PC-9 (cell line): ENCODE results near the gene PPP1R7. TPM values are rescaled to one million over a fixed set of nuclear protein-coding genes. Genes with fewer than 3 reads are reported as not detected.

Experiments
- BruUV-seq: library from RNA; stranded (reverse); fragments of 400-500 nt; replicated peaks from 2 replicates; lab custom pipeline; 2021; lab: Mats Ljungman, UMichigan
- CTCF ChIA-PET: fragments of 300-600 bp; sonication (Branson Sonifier 250); formaldehyde crosslinking; loops from one replicate; lab custom pipeline; 2022; ENCODE audit warnings: antibody characterized with exemption; lab: Charles Lee
- POLR2A ChIA-PET: fragments of 300-600 bp; sonication (Branson Sonifier 250); formaldehyde crosslinking; loops from one replicate; lab custom pipeline; 2022; ENCODE audit warnings: antibody characterized with exemption; ENCODE audit not compliant: unreplicated experiment; lab: Charles Lee
- DNase-seq, 2 experiments: peaks; one replicate each; pipeline versions ENCODE4 v3.0.0 to v3.0.0-alpha.2; 2015 to 2022; ENCODE audit warnings: mixed read lengths in 1 of 2
- H2AFZ ChIP-seq: fragments of 200-600 bp; sonication (generic); 2 replicates; pipeline ENCODE4 v1.8.1; 2017; ENCODE audit warnings: antibody characterized with exemption
- H3F3A ChIP-seq: fragments of 200-600 bp; sonication (generic); 2 replicates; pipeline ENCODE4 v1.8.1; 2017; ENCODE audit warnings: antibody characterized with exemption, mild to moderate bottlenecking, low read depth; ENCODE audit not compliant: insufficient read depth
- H3K27ac ChIP-seq: fragments of 200-600 bp; sonication (generic); 2 replicates; pipeline ENCODE4 v1.6.1; 2016; ENCODE audit warnings: mixed run types
- H3K27me3 ChIP-seq: fragments of 200-600 bp; sonication (generic); 2 replicates; pipeline ENCODE4 v1.6.1; 2016; ENCODE audit warnings: low read depth, mixed run types; ENCODE audit not compliant: insufficient read depth
- H3K36me3 ChIP-seq: fragments of 200-600 bp; sonication (generic); 2 replicates; pipeline ENCODE4 v1.6.1; 2016; ENCODE audit warnings: low read depth, mixed run types
- H3K4me1 ChIP-seq: fragments of 200-600 bp; sonication (generic); replicated peaks from 2 replicates; pipeline ENCODE4 v1.6.1; 2016; ENCODE audit warnings: mixed run types; ENCODE audit not compliant: insufficient read depth
- H3K4me2 ChIP-seq: fragments of 200-600 bp; sonication (generic); 2 replicates; pipeline ENCODE4 v1.6.1; 2017; ENCODE audit warnings: mixed run types
- H3K4me3 ChIP-seq: fragments of 200-600 bp; sonication (generic); 2 replicates; pipeline ENCODE4 v1.6.1; 2016; ENCODE audit warnings: mixed run types
- H3K79me2 ChIP-seq: fragments of 200-600 bp; sonication (generic); 2 replicates; pipeline ENCODE4 v1.6.1; 2017; ENCODE audit warnings: low read depth, mixed run types
- H3K9me2 ChIP-seq: fragments of 200-600 bp; sonication (generic); 2 replicates; pipeline ENCODE4 v1.8.1; 2017; ENCODE audit warnings: mild to moderate bottlenecking; ENCODE audit not compliant: insufficient read depth
- H3K9me3 ChIP-seq: fragments of 200-600 bp; sonication (generic); 2 replicates; pipeline ENCODE4 v1.8.1; 2016; ENCODE audit warnings: low read depth; ENCODE audit not compliant: insufficient read depth
- H4K20me1 ChIP-seq: fragments of 200-600 bp; sonication (generic); 2 replicates; pipeline ENCODE4 v1.8.1; 2017; ENCODE audit not compliant: insufficient read depth
- EZH2 ChIP-seq: fragments of 200-600 bp; sonication (generic); IDR thresholded peaks from 2 replicates; pipeline ENCODE4 v1.8.0; 2017; ENCODE audit warnings: antibody characterized with exemption, low read depth
- intact Hi-C: fragments of 100-400 bp; cut with micrococcal nuclease; formaldehyde crosslinking; loops from one replicate; pipeline ENCODE4 v1.10.0; 2022; ENCODE audit not compliant: unreplicated experiment
- total RNA-seq: library from RNA; stranded (reverse); gene quantifications from 2 replicates; pipeline ENCODE4 v1.2.3, GENCODE V29; 2021
- TF ChIP-seq, protein P1 (sequence below): fragments of 200-600 bp; sonication (generic); conservative IDR thresholded peaks from 2 replicates; pipeline ENCODE4 v1.6.1; 2017; ENCODE audit warnings: mixed run types, antibody characterized with exemption, mild to moderate bottlenecking, moderate library complexity

PPP1R7 gene
- total RNA-seq, 1 experiment from 2014 or later: 113 TPM

- Histone ChIP-seq H3K79me2 (peaks cover 7% of the 10 kb centered on the region; the same call in 1 of the 2 replicates), H3K36me3 (0 out of 2 replicates have a peak, but pooled peaks cover 11% of the 10 kb centered on the region), H4K20me1 (no peaks in the 10 kb centered on the region), H3K4me3 (no peak overlapping the region), H3K27ac (no peak overlapping the region), H2AFZ (no peak overlapping the region), H3K9me2 (no peaks in the 10 kb centered on the region), H3K4me1 (no peaks in the 10 kb centered on the region), H3K4me2 (no peak overlapping the region), H3K9me3 (no peaks in the 10 kb centered on the region), H3K27me3 (no peaks in the 10 kb centered on the region), H3F3A (no peaks in the 10 kb centered on the region)
- intact Hi-C loops: no loop called here
- DNase-seq: no peak
- CTCF ChIA-PET: no interaction called here
- BruUV-seq: no TSS peak
- POLR2A ChIA-PET: no interaction called here
- TF ChIP-seq, protein P1, sequence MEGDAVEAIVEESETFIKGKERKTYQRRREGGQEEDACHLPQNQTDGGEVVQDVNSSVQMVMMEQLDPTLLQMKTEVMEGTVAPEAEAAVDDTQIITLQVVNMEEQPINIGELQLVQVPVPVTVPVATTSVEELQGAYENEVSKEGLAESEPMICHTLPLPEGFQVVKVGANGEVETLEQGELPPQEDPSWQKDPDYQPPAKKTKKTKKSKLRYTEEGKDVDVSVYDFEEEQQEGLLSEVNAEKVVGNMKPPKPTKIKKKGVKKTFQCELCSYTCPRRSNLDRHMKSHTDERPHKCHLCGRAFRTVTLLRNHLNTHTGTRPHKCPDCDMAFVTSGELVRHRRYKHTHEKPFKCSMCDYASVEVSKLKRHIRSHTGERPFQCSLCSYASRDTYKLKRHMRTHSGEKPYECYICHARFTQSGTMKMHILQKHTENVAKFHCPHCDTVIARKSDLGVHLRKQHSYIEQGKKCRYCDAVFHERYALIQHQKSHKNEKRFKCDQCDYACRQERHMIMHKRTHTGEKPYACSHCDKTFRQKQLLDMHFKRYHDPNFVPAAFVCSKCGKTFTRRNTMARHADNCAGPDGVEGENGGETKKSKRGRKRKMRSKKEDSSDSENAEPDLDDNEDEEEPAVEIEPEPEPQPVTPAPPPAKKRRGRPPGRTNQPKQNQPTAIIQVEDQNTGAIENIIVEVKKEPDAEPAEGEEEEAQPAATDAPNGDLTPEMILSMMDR: no peak
- no peak for TF ChIP-seq EZH2
Measured at GRCh38 chr2:241141214-241141770, 9.0 kb upstream of the PPP1R7 start.

- no peak overlapping the region for H2AFZ ChIP-seq
- H3K27me3 ChIP-seq: no peaks in the 10 kb centered on the region
- 0 out of 2 replicates have a peak, but pooled peaks cover 11% of the 10 kb centered on the region for H3K36me3 ChIP-seq
- no peaks in the 10 kb centered on the region for H3K9me2 ChIP-seq
- no peak for DNase-seq
- H3K79me2 ChIP-seq: peaks cover 12% of the 10 kb centered on the region; the same call in 1 of the 2 replicates
- H3K4me1 ChIP-seq: no peaks in the 10 kb centered on the region
- H3K9me3 ChIP-seq: no peaks in the 10 kb centered on the region
- POLR2A ChIA-PET: no interaction called here
- H4K20me1 ChIP-seq: no peaks in the 10 kb centered on the region
- CTCF ChIA-PET: no interaction called here
- no peak overlapping the region for H3K4me2 ChIP-seq
- no peaks in the 10 kb centered on the region for H3F3A ChIP-seq
- no TSS peak for BruUV-seq
- TF ChIP-seq EZH2: no peak
- TF ChIP-seq, protein P1: no peak
- intact Hi-C loops: no loop called here
- no peak overlapping the region for H3K27ac ChIP-seq
- no peak overlapping the region for H3K4me3 ChIP-seq
Measured at GRCh38 chr2:241142063-241142462, 8.2 kb upstream of the PPP1R7 start.

GRCh38 chr2:241142593-241142992 is 7.7 kb upstream of the PPP1R7 start:
- Histone ChIP-seq H3K4me1 (peaks cover under 1% of the 10 kb centered on the region; the same call in 1 of the 2 replicates), H3F3A (no peaks in the 10 kb centered on the region), H3K4me2 (no peak overlapping the region), H2AFZ (no peak overlapping the region), H3K9me2 (no peaks in the 10 kb centered on the region), H4K20me1 (no peaks in the 10 kb centered on the region), H3K9me3 (no peaks in the 10 kb centered on the region), H3K36me3 (0 out of 2 replicates have a peak, but pooled peaks cover 11% of the 10 kb centered on the region), H3K4me3 (no peak overlapping the region), H3K27ac (no peak overlapping the region), H3K27me3 (no peaks in the 10 kb centered on the region), H3K79me2 (peaks cover 13% of the 10 kb centered on the region; the same call in 1 of the 2 replicates)
- ChIA-PET CTCF (no interaction called here), POLR2A (no interaction called here)
- BruUV-seq: no TSS peak
- intact Hi-C loops: no loop called here
- no peak for DNase-seq
- TF ChIP-seq, protein P1: no peak
- no peak for TF ChIP-seq EZH2
